Endodermal cell (in vitro differentiated cells): ENCODE measurements around the gene DNPH1. TPM values are rescaled to one million over a fixed set of nuclear protein-coding genes. Genes with fewer than 3 reads are reported as not detected.

ENCODE experiments used
- DNase-seq: peaks from one replicate; pipeline ENCODE4 v3.0.0-alpha.2; 2017
- H3K27ac ChIP-seq: 2 replicates; pipeline ENCODE4 v1.5.1; 2013; ENCODE audit warnings: mild to moderate bottlenecking, low read depth, low read length, moderate library complexity
- H3K27me3 ChIP-seq: 2 replicates; pipeline ENCODE4 v1.6.1; 2013; ENCODE audit warnings: mild to moderate bottlenecking, low read length, moderate library complexity; ENCODE audit not compliant: insufficient read depth, control insufficient read depth, poor library complexity, severe bottlenecking
- H3K36me3 ChIP-seq: 2 replicates; pipeline ENCODE4 v1.7.0; 2013; ENCODE audit warnings: mild to moderate bottlenecking, low read length, moderate library complexity; ENCODE audit not compliant: control insufficient read depth, insufficient read depth
- H3K4me1 ChIP-seq: one replicate; pipeline ENCODE4 v1.7.0; 2013; ENCODE audit warnings: low read length; ENCODE audit not compliant: control insufficient read depth, insufficient read depth
- H3K4me3 ChIP-seq: 2 replicates; pipeline ENCODE4 v1.5.1; 2013; ENCODE audit warnings: mild to moderate bottlenecking, low read length, moderate library complexity
- H3K9ac ChIP-seq: 2 replicates; pipeline ENCODE4 v1.6.1; 2013; ENCODE audit warnings: mild to moderate bottlenecking, low read length, moderate library complexity; ENCODE audit not compliant: poor library complexity, severe bottlenecking; ENCODE audit errors: extremely low read depth
- H3K9me3 ChIP-seq: 2 replicates; pipeline ENCODE4 v1.6.1; 2013; ENCODE audit warnings: mild to moderate bottlenecking, low read length, moderate library complexity; ENCODE audit not compliant: control insufficient read depth
- H3K27ac Mint-ChIP-seq: 2 replicates; pipeline ENCODE4 v1.8.0; 2020; ENCODE audit warnings: mixed read lengths
- H3K27me3 Mint-ChIP-seq: 2 replicates; pipeline ENCODE4 v1.8.0; 2021; ENCODE audit warnings: mild to moderate bottlenecking, mixed read lengths; ENCODE audit not compliant: insufficient read depth
- H3K36me3 Mint-ChIP-seq: 2 replicates; pipeline ENCODE4 v1.8.0; 2020; ENCODE audit warnings: low read depth, mixed read lengths
- H3K4me1 Mint-ChIP-seq: 2 replicates; pipeline ENCODE4 v1.8.0; 2020; ENCODE audit warnings: mixed read lengths
- H3K4me3 Mint-ChIP-seq: 2 replicates; pipeline ENCODE4 v1.8.0; 2020; ENCODE audit warnings: mild to moderate bottlenecking, moderate library complexity, mixed read lengths
- H3K9me3 Mint-ChIP-seq: 2 replicates; pipeline ENCODE4 v1.8.0; 2020; ENCODE audit warnings: mild to moderate bottlenecking, mixed read lengths
- CTCF ChIP-seq: fragments of 200-600 bp; sonication (generic); conservative IDR thresholded peaks from 2 replicates; pipeline ENCODE4 v1.5.0; 2021; ENCODE audit warnings: antibody characterized with exemption, mild to moderate bottlenecking
- WGBS, 2 experiments: methylation state at CpG; one replicate each; pipeline versions ENCODE4 v1.1.5 to v1.1.7; 2013; ENCODE audit warnings: missing lambda C conversion rate in 2 of 2, mixed read lengths in 1 of 2; ENCODE audit not compliant: insufficient coverage in 1 of 2, insufficient read length in 1 of 2; 5-methylcytosine and 5-hydroxymethylcytosine counted together
- total RNA-seq, 2 donors: library from RNA; stranded (reverse); fragmentation: NEBNext Ultra II Directional in 1 of 2; extraction: Animal tissue kit (Norgen Biotek cat#: 25700) in 1 of 2; gene quantifications; 2 replicates in 1 of 2; 3 replicates in 1 of 2; pipeline ENCODE4 v1.2.1, GENCODE V29; 2021

The DNPH1 gene
- total RNA-seq, 2 donors from 2014 or later = 48.2 to 66.5 TPM

DNA sequence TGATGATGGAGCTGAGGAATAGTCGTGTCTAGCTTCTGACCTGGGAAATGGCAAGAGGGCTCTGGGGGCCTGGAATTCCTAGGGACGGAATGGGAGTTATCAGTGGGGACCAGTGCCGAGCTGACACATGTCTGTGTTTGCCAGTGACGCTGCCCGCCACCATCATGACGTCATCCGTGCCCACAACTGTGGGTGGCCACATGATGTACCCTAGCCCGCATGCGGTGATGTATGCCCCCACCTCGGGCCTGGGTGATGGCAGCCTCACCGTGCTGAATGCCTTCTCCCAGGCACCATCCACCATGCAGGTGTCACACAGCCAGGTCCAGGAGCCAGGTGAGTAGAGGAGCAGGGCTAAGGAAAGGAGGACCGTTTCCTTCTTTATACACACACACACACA is 51.1 kb downstream of the DNPH1 start:
- Histone ChIP-seq H3K9me3 (no peaks in the 10 kb centered on the region), H3K4me1 (peaks cover 17% of the 10 kb centered on the region), H3K9ac (no peak overlapping the region), H3K27me3 (no peaks in the 10 kb centered on the region), H3K4me3 (no peak overlapping the region), H3K36me3 (peaks cover 46% of the 10 kb centered on the region), H3K27ac (no peak overlapping the region)
- no peak overlapping the region for H3K27ac Mint-ChIP-seq
- WGBS, 2 experiments = 94 to 99% methylated on average over 10 to 12 of the region's 12 CpGs
- no peak for TF ChIP-seq CTCF
- H3K36me3 Mint-ChIP-seq = peaks cover 42% of the 10 kb centered on the region
- no peak for DNase-seq
- no peaks in the 10 kb centered on the region for H3K9me3 Mint-ChIP-seq
- no peaks in the 10 kb centered on the region for H3K27me3 Mint-ChIP-seq
- H3K4me3 Mint-ChIP-seq = no peak overlapping the region
- H3K4me1 Mint-ChIP-seq = peaks cover 33% of the 10 kb centered on the region

DNA sequence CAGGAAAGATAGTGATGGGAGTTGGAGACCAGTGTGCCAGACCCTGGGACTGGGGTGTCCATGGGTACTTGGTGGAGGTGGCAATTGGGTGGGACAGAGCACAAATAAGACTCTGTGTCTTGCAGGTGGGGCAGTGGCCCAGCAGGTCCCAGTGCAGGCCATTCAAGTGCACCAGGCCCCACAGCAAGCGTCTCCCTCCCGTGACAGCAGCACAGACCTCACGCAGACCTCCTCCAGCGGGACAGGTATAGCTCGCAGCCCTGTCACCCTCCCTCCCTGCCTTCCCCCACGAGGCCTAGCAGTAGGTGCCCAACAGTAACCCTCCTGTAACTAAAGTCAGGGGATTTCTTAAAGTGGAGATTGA is 52.9 kb downstream of the DNPH1 start:
- WGBS, 2 experiments = 91 to 100% methylated on average over 1 to 6 of the region's 6 CpGs
- no peaks in the 10 kb centered on the region for H3K27me3 ChIP-seq

DNA sequence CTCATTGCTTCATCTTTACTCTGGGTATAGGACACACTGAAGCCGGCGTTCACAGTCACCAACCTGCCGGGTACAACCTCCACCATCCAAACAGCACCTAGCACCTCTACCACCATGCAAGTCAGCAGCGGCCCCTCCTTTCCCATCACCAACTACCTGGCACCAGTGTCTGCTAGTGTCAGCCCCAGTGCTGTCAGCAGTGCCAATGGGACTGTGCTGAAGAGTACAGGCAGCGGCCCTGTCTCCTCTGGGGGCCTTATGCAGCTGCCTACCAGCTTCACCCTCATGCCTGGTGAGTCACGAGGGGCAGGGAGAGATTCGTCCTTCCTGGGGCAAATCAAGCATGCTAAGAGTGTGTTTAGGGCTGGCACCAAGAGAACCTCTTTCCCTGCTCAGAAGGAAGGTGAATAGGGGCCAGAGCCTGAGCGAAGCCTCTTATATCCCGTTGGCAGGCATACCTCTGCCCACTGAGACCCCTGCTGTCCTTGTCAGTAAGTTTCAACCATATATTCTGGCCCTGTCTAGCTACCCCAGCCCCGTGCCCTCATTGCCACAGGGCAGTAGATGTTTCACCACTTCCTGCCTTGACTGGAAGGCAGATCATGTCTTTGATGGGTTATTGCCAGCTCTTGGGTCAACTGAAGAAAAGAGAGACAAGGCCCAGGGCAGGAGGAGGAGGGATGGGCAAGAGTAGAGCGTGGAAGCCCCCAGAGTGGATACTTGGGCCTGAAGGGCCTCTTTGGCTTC is 53.4 kb downstream of the DNPH1 start:
- DNase-seq = no peak
- Histone ChIP-seq H3K4me3 (no peak overlapping the region), H3K27me3 (no peaks in the 10 kb centered on the region), H3K27ac (no peak overlapping the region), H3K4me1 (peaks cover 15% of the 10 kb centered on the region), H3K9me3 (no peaks in the 10 kb centered on the region), H3K36me3 (peaks cover 46% of the 10 kb centered on the region), H3K9ac (no peak overlapping the region)
- H3K27me3 Mint-ChIP-seq = peaks cover 2% of the 10 kb centered on the region
- H3K4me3 Mint-ChIP-seq = no peak overlapping the region
- no peaks in the 10 kb centered on the region for H3K9me3 Mint-ChIP-seq
- no peak overlapping the region for H3K27ac Mint-ChIP-seq
- peaks cover 42% of the 10 kb centered on the region for H3K36me3 Mint-ChIP-seq
- 92 to 94% methylated on average over 8 to 11 of the region's 11 CpGs for WGBS, 2 experiments
- peaks cover 25% of the 10 kb centered on the region for H3K4me1 Mint-ChIP-seq
- no peak for TF ChIP-seq CTCF

More for the DNA sequence above, 52.9 kb downstream of the DNPH1 start:
- Histone ChIP-seq H3K36me3 (peaks cover 46% of the 10 kb centered on the region), H3K9me3 (no peaks in the 10 kb centered on the region), H3K4me3 (no peak overlapping the region), H3K4me1 (peaks cover 17% of the 10 kb centered on the region), H3K9ac (no peak overlapping the region), H3K27ac (no peak overlapping the region)
- Mint-ChIP-seq H3K36me3 (peaks cover 42% of the 10 kb centered on the region), H3K27ac (no peak overlapping the region), H3K9me3 (no peaks in the 10 kb centered on the region), H3K27me3 (peaks cover 2% of the 10 kb centered on the region), H3K4me3 (no peak overlapping the region), H3K4me1 (peaks cover 30% of the 10 kb centered on the region)
- no peak for TF ChIP-seq CTCF
- DNase-seq = no peak

Other genes with a start within 250 kb of the DNPH1 start
- 10 to 100 TPM; 57.5 to 59.1 TPM for gene PPP2R5D, start 244.9 kb downstream of the DNPH1 start, total RNA-seq
- 100 to 1,000 TPM in 1 of 2 donors, 10 to 100 TPM in 1; 93.3 to 104 TPM for gene MEA1, start 215.5 kb downstream of the DNPH1 start, total RNA-seq
- gene KLHDC3, start 215.2 kb downstream of the DNPH1 start, total RNA-seq = 100 to 1,000 TPM; 124 to 135 TPM
- gene RRP36, start 207.9 kb downstream of the DNPH1 start, total RNA-seq = 10 to 100 TPM; 76.9 to 80.6 TPM
- 10 to 100 TPM; 39.0 to 51.7 TPM for gene CUL7, start 175.6 kb downstream of the DNPH1 start, total RNA-seq
- 10 to 100 TPM; 51.6 to 65.2 TPM for gene MRPL2, start 170.0 kb downstream of the DNPH1 start, total RNA-seq
- 10 to 100 TPM; 36.6 to 38.0 TPM for gene KLC4, start 169.8 kb downstream of the DNPH1 start, total RNA-seq
- gene PTK7, start 153.2 kb downstream of the DNPH1 start, total RNA-seq = 100 to 1,000 TPM; 167 to 183 TPM
- gene SRF, start 58.2 kb downstream of the DNPH1 start, total RNA-seq = 10 to 100 TPM; 32.7 to 44.2 TPM
- 10 to 100 TPM; 30.3 to 34.1 TPM for gene CUL9, start 47.3 kb downstream of the DNPH1 start, total RNA-seq
- gene TTBK1, start 14.0 kb upstream of the DNPH1 start, total RNA-seq = under 1 TPM; 0.62 TPM
- gene SLC22A7, start 68.8 kb upstream of the DNPH1 start, total RNA-seq = not detected
- 10 to 100 TPM; 13.4 to 19.3 TPM for gene CRIP3, start 79.3 kb upstream of the DNPH1 start, total RNA-seq
- 10 to 100 TPM; 21.3 to 26.4 TPM for gene ZNF318, start 140.2 kb upstream of the DNPH1 start, total RNA-seq
- 10 to 100 TPM; 34.1 to 44.8 TPM for gene ABCC10, start 198.1 kb upstream of the DNPH1 start, total RNA-seq
- not detected for gene DLK2, start 226.1 kb upstream of the DNPH1 start, total RNA-seq
- 10 to 100 TPM; 44.3 to 50.2 TPM for gene TJAP1, start 248.1 kb upstream of the DNPH1 start, total RNA-seq